Measurements from ENCODE around the gene PPDPF.

- no peak for TF ChIP-seq RARB (CRISPR knock-in tag; IDR thresholded peaks at IDR 0.05)
- no peak for TF ChIP-seq ZFP30 (CRISPR knock-in tag; IDR thresholded peaks at IDR 0.05)
- no peak for TF ChIP-seq PATZ1 (CRISPR knock-in tag; IDR thresholded peaks at IDR 0.05; ENCODE audit: borderline replicate concordance)
- no peak for TF ChIP-seq ZFP3 (CRISPR knock-in tag; IDR thresholded peaks at IDR 0.05)
- TF ChIP-seq CREB5 (CRISPR knock-in tag; IDR thresholded peaks at IDR 0.05; ENCODE audit: low read depth): no peak
- TF ChIP-seq ISL1 (CRISPR knock-in tag; IDR thresholded peaks at IDR 0.05): no peak
- TF ChIP-seq ARNTL (CRISPR knock-in tag; IDR thresholded peaks at IDR 0.05; ENCODE audit: borderline replicate concordance, low read depth): no peak
- no peak for TF ChIP-seq ZNF565 (CRISPR knock-in tag; conservative IDR thresholded peaks at IDR 0.05; ENCODE audit: low read depth)
- TF ChIP-seq ZNF70 (CRISPR knock-in tag; IDR thresholded peaks at IDR 0.05): no peak
Observed at GRCh38 chr20:63545814-63546213, 25.2 kb downstream of the PPDPF start.
